GM12872 (cell line): ENCODE data around the gene UBE2L5.

Source experiments
- CTCF ChIP-seq: IDR thresholded peaks from 3 replicates; pipeline ENCODE4 v1.5.1; 2011; ENCODE audit warnings: low read depth, mild to moderate bottlenecking, low read length, moderate library complexity; ENCODE audit not compliant: insufficient read depth

The UBE2L5 gene

DNA sequence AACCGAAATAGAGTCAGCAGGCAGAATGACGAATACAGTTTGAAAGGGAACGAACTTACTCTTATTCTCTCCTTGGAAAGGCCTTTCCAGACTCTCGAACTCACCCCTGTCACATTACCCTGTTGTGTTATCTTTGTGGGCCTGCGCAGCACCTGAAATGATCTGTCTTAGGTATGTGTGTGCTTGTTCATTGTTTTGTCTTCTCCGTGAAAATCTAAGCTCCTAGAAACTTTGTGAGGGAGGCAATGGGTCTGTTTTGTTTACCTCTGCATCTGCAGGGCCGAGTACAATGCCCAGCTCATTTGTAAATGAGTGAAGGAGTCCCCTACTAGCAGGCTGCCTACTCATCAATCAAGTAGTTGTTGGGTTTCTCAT is 23.8 kb downstream of the UBE2L5 start:
- TF ChIP-seq CTCF, result no peak

- TF ChIP-seq CTCF, result no peak
These were observed 26.1 kb downstream of the UBE2L5 start for GRCh38 chr13:30448441-30448840.

GRCh38 chr13:30450066-30450465 is 27.8 kb downstream of the UBE2L5 start:
- TF ChIP-seq CTCF, result no peak

GRCh38 chr13:30453727-30454126 is 31.4 kb downstream of the UBE2L5 start:
- TF ChIP-seq CTCF, result peak; percentile 20; the same call in 1 of the 3 replicates

GRCh38 chr13:30454991-30455390 is 32.7 kb downstream of the UBE2L5 start:
- no peak for TF ChIP-seq CTCF

DNA sequence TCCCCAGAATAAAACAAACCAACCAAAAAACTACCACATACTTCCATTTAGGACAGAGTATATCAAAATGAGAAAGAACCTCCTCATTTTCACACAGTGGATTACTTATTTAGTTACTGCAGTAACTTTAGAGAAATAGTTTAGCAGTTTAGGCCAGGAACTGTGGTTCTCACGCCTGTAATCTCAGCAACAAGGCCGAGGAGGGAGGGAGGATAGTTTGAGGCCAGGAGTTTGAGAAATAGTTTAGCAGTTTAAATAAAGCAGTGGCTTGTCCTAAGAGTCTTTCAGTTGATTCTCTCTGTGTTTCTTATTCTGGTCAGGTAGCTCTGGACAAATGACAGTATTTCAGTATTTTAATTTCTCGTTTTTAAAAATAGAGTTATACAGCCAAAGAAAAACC is 34.0 kb downstream of the UBE2L5 start:
- TF ChIP-seq CTCF, result no peak

DNA sequence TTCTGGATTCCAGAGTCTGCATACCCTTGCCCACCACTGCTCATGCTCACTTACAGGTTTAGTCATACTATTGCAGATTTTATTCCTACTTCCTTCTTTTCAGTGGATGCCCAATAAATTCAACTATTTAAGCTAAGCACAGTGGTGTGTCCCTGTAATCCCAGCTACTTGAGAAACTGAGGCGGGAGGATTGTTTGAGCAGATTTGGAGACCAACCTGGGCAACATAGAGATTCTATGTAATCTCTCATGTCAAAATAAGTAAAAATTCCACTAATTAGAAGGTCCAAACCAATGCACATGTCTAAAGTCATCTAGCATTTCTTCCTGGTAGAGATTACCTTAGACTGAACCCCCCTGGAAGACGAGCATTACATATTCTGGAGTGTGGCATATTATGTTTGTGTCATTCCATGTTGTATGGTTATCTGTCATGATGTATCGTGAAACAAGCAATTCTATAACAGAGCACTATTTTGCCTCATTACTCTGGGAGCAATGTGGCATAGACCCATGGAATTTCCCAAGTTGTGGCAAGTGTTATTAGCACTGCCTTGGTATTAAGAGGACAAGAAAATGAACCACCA is 35.1 kb downstream of the UBE2L5 start:
- TF ChIP-seq CTCF, result no peak
